SU-DHL-6 (cell line): ENCODE data around the gene PLPP3.

Experiments used
- H2AFZ ChIP-seq: fragments of 200-600 bp; sonication (generic); 2 replicates; pipeline ENCODE4 v1.6.1; 2014; ENCODE audit warnings: low read depth, mild to moderate bottlenecking, moderate library complexity, mixed read lengths, antibody characterized with exemption, low read length; ENCODE audit not compliant: severe bottlenecking
- H3F3A ChIP-seq: fragments of 200-600 bp; shearing (Covaris generic); 2 replicates; pipeline ENCODE4 v1.6.0; 2016; ENCODE audit warnings: antibody characterized with exemption, mild to moderate bottlenecking; ENCODE audit not compliant: insufficient read depth
- H3K27ac ChIP-seq: fragments of 200-600 bp; sonication (generic); 2 replicates; pipeline ENCODE4 v1.5.1; 2016; ENCODE audit warnings: low read depth, mild to moderate bottlenecking, low read length, moderate library complexity, mixed read lengths
- H3K27me3 ChIP-seq: fragments of 200-600 bp; sonication (generic), shearing (Covaris generic); 2 replicates; pipeline ENCODE4 v1.6.0; 2014; ENCODE audit warnings: mild to moderate bottlenecking, low read length
- H3K36me3 ChIP-seq: fragments of 200-600 bp; sonication (generic); 2 replicates; pipeline ENCODE4 v1.6.1; 2014; ENCODE audit warnings: mild to moderate bottlenecking, low read length, mixed read lengths
- H3K4me2 ChIP-seq: fragments of 300-600, 200-600 bp; shearing (Covaris generic), sonication (generic); 2 replicates; pipeline ENCODE4 v1.6.0; 2014; ENCODE audit warnings: low read length, low read depth, mild to moderate bottlenecking; ENCODE audit not compliant: poor library complexity, severe bottlenecking
- H3K4me3 ChIP-seq: fragments of 200-600 bp; sonication (generic); 2 replicates; pipeline ENCODE4 v1.5.1; 2014; ENCODE audit warnings: antibody characterized with exemption, low read length, mild to moderate bottlenecking, mixed read lengths; ENCODE audit not compliant: insufficient read depth, poor library complexity, severe bottlenecking
- H3K79me2 ChIP-seq: fragments of 200-600 bp; sonication (generic); 2 replicates; pipeline ENCODE4 v1.6.1; 2014; ENCODE audit warnings: mild to moderate bottlenecking, low read length, moderate library complexity; ENCODE audit not compliant: insufficient read depth
- H3K9ac ChIP-seq: fragments of 200-600 bp; sonication (generic); 2 replicates; pipeline ENCODE4 v1.7.0; 2014; ENCODE audit warnings: mild to moderate bottlenecking, low read length
- H3K9me2 ChIP-seq: fragments of 200-600 bp; sonication (generic); replicated peaks from 2 replicates; pipeline ENCODE4 v1.6.1; 2014; ENCODE audit warnings: low read length; ENCODE audit not compliant: insufficient read depth
- H3K9me3 ChIP-seq: fragments of 200-600 bp; sonication (generic); 2 replicates; pipeline ENCODE4 v1.6.1; 2014; ENCODE audit warnings: low read length, mixed read lengths; ENCODE audit not compliant: insufficient read depth
- H4K20me1 ChIP-seq: fragments of 200-600 bp; sonication (generic); 2 replicates; pipeline ENCODE4 v1.6.1; 2014; ENCODE audit warnings: low read depth, mild to moderate bottlenecking, antibody characterized with exemption, low read length, moderate library complexity, mixed read lengths
- CTCF ChIP-seq: fragments of 200-600 bp; sonication (generic); IDR thresholded peaks from one replicate; pipeline ENCODE4 v1.5.1; 2017; ENCODE audit warnings: antibody characterized with exemption, mild to moderate bottlenecking, low read length, moderate library complexity; ENCODE audit not compliant: insufficient read depth, poor library complexity, severe bottlenecking
- EZH2phosphoT487 ChIP-seq: fragments of 200-600 bp; sonication (generic), shearing (Covaris generic); conservative IDR thresholded peaks from 2 replicates; pipeline ENCODE4 v1.6.1; 2018; ENCODE audit warnings: mild to moderate bottlenecking, antibody characterized with exemption, low read length, moderate library complexity, mixed read lengths

The PLPP3 gene

GRCh38 chr1:56524263-56524662, 55.1 kb downstream of the PLPP3 start:
- Histone ChIP-seq H4K20me1 (no peaks in the 10 kb centered on the region), H3K9me2 (no peaks in the 10 kb centered on the region), H3K4me3 (no peak overlapping the region), H3K27ac (no peak overlapping the region), H2AFZ (no peak overlapping the region), H3K9me3 (no peaks in the 10 kb centered on the region), H3K4me2 (no peak overlapping the region), H3K27me3 (no peaks in the 10 kb centered on the region), H3K9ac (no peak overlapping the region), H3F3A (no peaks in the 10 kb centered on the region), H3K36me3 (no peaks in the 10 kb centered on the region), H3K79me2 (no peaks in the 10 kb centered on the region)
- no peak for TF ChIP-seq EZH2phosphoT487

DNA sequence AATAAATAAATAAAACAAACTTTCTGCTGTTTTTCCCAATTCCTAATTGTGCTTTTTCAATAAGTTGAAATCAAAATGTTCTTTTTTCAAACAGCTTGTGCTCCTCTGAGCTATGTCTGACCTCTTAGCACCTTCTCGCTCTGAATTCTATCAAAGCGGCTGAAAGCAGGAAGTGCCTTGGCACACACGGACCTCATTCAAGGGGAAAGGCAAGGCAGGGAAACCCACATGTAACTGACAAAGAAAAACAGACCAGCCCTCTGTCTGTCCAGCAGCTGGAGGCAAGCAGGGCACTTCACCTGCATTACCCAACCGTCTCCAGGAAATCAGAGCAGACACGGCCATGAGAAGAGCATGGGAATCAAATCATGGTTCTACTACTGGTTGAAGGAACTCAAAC, 56.7 kb downstream of the PLPP3 start:
- Histone ChIP-seq H3F3A (no peaks in the 10 kb centered on the region), H3K27ac (no peak overlapping the region), H3K4me3 (no peak overlapping the region), H3K9me2 (no peaks in the 10 kb centered on the region), H3K27me3 (no peaks in the 10 kb centered on the region), H3K4me2 (no peak overlapping the region), H3K9me3 (no peaks in the 10 kb centered on the region), H3K9ac (no peak overlapping the region), H4K20me1 (no peaks in the 10 kb centered on the region), H2AFZ (no peak overlapping the region), H3K79me2 (no peaks in the 10 kb centered on the region), H3K36me3 (no peaks in the 10 kb centered on the region)
- TF ChIP-seq EZH2phosphoT487 (no peak), CTCF (no peak)

GRCh38 chr1:56520016-56520601, 59.3 kb downstream of the PLPP3 start:
- no peak overlapping the region for H3K27ac ChIP-seq
- no peaks in the 10 kb centered on the region for H3F3A ChIP-seq
- no peak overlapping the region for H2AFZ ChIP-seq
- H3K79me2 ChIP-seq = no peaks in the 10 kb centered on the region
- no peak for TF ChIP-seq EZH2phosphoT487
- no peak for TF ChIP-seq CTCF
- H3K36me3 ChIP-seq = no peaks in the 10 kb centered on the region
- no peaks in the 10 kb centered on the region for H3K9me3 ChIP-seq
- H3K9me2 ChIP-seq = no peaks in the 10 kb centered on the region
- no peaks in the 10 kb centered on the region for H3K27me3 ChIP-seq
- no peak overlapping the region for H3K9ac ChIP-seq
- H3K4me2 ChIP-seq = no peak overlapping the region
- no peaks in the 10 kb centered on the region for H4K20me1 ChIP-seq
- H3K4me3 ChIP-seq = no peak overlapping the region

- Histone ChIP-seq H3K36me3 (no peaks in the 10 kb centered on the region), H4K20me1 (no peaks in the 10 kb centered on the region), H2AFZ (no peak overlapping the region), H3K79me2 (no peaks in the 10 kb centered on the region), H3K27me3 (no peaks in the 10 kb centered on the region), H3K4me3 (no peak overlapping the region), H3F3A (no peaks in the 10 kb centered on the region), H3K4me2 (no peak overlapping the region), H3K9me2 (no peaks in the 10 kb centered on the region), H3K27ac (no peak overlapping the region), H3K9me3 (no peaks in the 10 kb centered on the region), H3K9ac (no peak overlapping the region)
- no peak for TF ChIP-seq EZH2phosphoT487
- no peak for TF ChIP-seq CTCF
These were observed 61.8 kb downstream of the PLPP3 start for GRCh38 chr1:56517404-56518130.
